HepG2 (cell line): ENCODE results near the gene DNAJB6. TPM values are rescaled to one million over a fixed set of nuclear protein-coding genes. Genes with fewer than 3 reads are reported as not detected.

Experiments used
- FOXK1 ChIP-seq: sonication (generic); formaldehyde crosslinking; IDR thresholded peaks from 2 replicates; pipeline ENCODE4 v1.4.0; 2020; ENCODE audit warnings: low read depth, missing genetic modification reagents, borderline replicate concordance
- GABPA ChIP-seq, 2 experiments: IDR thresholded peaks; 2 replicates each; pipeline ENCODE4 v1.6.1; 2011 to 2016; ENCODE audit warnings: low read depth in 2 of 2, low read length in 1 of 2, missing biosample characterization in 1 of 2, missing genetic modification characterization in 1 of 2
- HOXA3 ChIP-seq: sonication (generic); formaldehyde crosslinking; IDR thresholded peaks from 2 replicates; pipeline ENCODE4 v1.5.0; 2020; ENCODE audit warnings: missing genetic modification reagents
- KAT8 ChIP-seq: IDR thresholded peaks from 2 replicates; pipeline ENCODE4 v1.6.1; 2016; ENCODE audit warnings: missing genetic modification reagents, missing compliant biosample characterization
- MXD4 ChIP-seq: IDR thresholded peaks from 2 replicates; pipeline ENCODE4 v1.6.1; 2016; ENCODE audit warnings: mild to moderate bottlenecking, missing biosample characterization, missing genetic modification reagents
- RAD21 ChIP-seq: fragments of 450-650 bp; formaldehyde crosslinking; IDR thresholded peaks from 2 replicates; pipeline ENCODE4 v1.5.0; 2020; ENCODE audit warnings: mild to moderate bottlenecking
- RFX5 ChIP-seq: IDR thresholded peaks from 2 replicates; pipeline ENCODE4 v1.6.1; 2011; ENCODE audit warnings: low read depth, low read length, improper control_type of control experiment
- THAP11 ChIP-seq: IDR thresholded peaks from 2 replicates; pipeline ENCODE4 v1.6.1; 2016; ENCODE audit warnings: missing biosample characterization, missing genetic modification reagents
- ZFP41 ChIP-seq: sonication (generic); formaldehyde crosslinking; IDR thresholded peaks from 2 replicates; pipeline ENCODE4 v1.4.0; 2020; ENCODE audit warnings: mild to moderate bottlenecking, missing genetic modification reagents, borderline replicate concordance
- ZNF264 ChIP-seq: sonication (generic); formaldehyde crosslinking; IDR thresholded peaks from 2 replicates; pipeline ENCODE4 v1.4.0; 2020; ENCODE audit warnings: missing genetic modification reagents
- ZNF296 ChIP-seq: sonication (generic); formaldehyde crosslinking; conservative IDR thresholded peaks from 2 replicates; pipeline ENCODE4 v1.5.0; 2020; ENCODE audit warnings: mild to moderate bottlenecking, missing genetic modification reagents
- ZNF3 ChIP-seq: IDR thresholded peaks from 2 replicates; pipeline ENCODE4 v1.7.0; 2017; ENCODE audit warnings: inconsistent platforms
- ZNF549 ChIP-seq: sonication (generic); formaldehyde crosslinking; IDR thresholded peaks from 2 replicates; pipeline ENCODE4 v1.5.0; 2020; ENCODE audit warnings: missing genetic modification reagents
- ZNF614 ChIP-seq: IDR thresholded peaks from 2 replicates; pipeline ENCODE4 v1.6.1; 2018; ENCODE audit warnings: missing biosample characterization, missing genetic modification reagents, inconsistent platforms, borderline replicate concordance
- ZNF7 ChIP-seq: IDR thresholded peaks from 2 replicates; pipeline ENCODE4 v1.6.1; 2016; ENCODE audit warnings: missing biosample characterization, missing genetic modification reagents
- ZNF768 ChIP-seq: sonication (generic); formaldehyde crosslinking; IDR thresholded peaks from 2 replicates; pipeline ENCODE4 v1.4.0; 2020; ENCODE audit warnings: missing genetic modification reagents
- ZNF879 ChIP-seq: sonication (generic); formaldehyde crosslinking; IDR thresholded peaks from 2 replicates; pipeline ENCODE4 v1.8.1; 2023; ENCODE audit warnings: missing genetic modification reagents
- polyA plus RNA-seq, 8 experiments: library from polyadenylated mRNA; depleted of rRNA in 3 of 8; stranded (reverse) in 7 of 8; unstranded in 1 of 8; fragments of >200 nt; fragmentation: Illumina TruSeq in 4 of 8; extraction: Trizol in 4 of 8; gene quantifications; 2 replicates each; pipeline versions ENCODE4 v1.2.1 to v1.2.3, GENCODE V29; 2011 to 2016; ENCODE audit warnings: low read depth in 4 of 8, missing spikeins in 1 of 8, mixed read lengths in 1 of 8; ENCODE audit not compliant: insufficient read depth in 1 of 8
- total RNA-seq, 5 experiments: library from RNA; depleted of rRNA; stranded (reverse); fragments of >200 nt; fragmentation: Illumina TruSeq; extraction: Trizol; gene quantifications; 2 replicates each; pipeline ENCODE4 v1.2.3, GENCODE V29; 2016; ENCODE audit warnings: low read depth in 1 of 5
- TF ChIP-seq, protein P1 (sequence below): sonication (generic); formaldehyde crosslinking; IDR thresholded peaks from 2 replicates; pipeline ENCODE4 v1.5.0; 2020; ENCODE audit warnings: mild to moderate bottlenecking, missing genetic modification reagents
- TF ChIP-seq, protein P2 (sequence below): IDR thresholded peaks from 2 replicates; pipeline ENCODE4 v1.6.1; 2016; ENCODE audit warnings: missing biosample characterization, missing genetic modification reagents, low read depth
- TF ChIP-seq, protein P3 (sequence below): sonication (generic); formaldehyde crosslinking; IDR thresholded peaks from 2 replicates; pipeline ENCODE4 v1.4.0; 2020; ENCODE audit warnings: missing genetic modification reagents
- TF ChIP-seq, protein P4 (sequence below): sonication (generic); formaldehyde crosslinking; IDR thresholded peaks from 2 replicates; pipeline ENCODE4 v1.4.0; 2020; ENCODE audit warnings: missing genetic modification reagents
- TF ChIP-seq, protein P5 (sequence below): IDR thresholded peaks from 2 replicates; pipeline ENCODE4 v1.6.1; 2016
- TF ChIP-seq, protein P6 (sequence below): IDR thresholded peaks from 2 replicates; pipeline ENCODE4 v1.6.1; 2012; ENCODE audit warnings: inconsistent platforms

DNAJB6 gene
- total and polyA plus RNA-seq, 2 of the 13 experiments (the other 11 are each of a cell fraction or from before 2014, with no cell fraction given): 29.9 to 53.9 TPM

DNA sequence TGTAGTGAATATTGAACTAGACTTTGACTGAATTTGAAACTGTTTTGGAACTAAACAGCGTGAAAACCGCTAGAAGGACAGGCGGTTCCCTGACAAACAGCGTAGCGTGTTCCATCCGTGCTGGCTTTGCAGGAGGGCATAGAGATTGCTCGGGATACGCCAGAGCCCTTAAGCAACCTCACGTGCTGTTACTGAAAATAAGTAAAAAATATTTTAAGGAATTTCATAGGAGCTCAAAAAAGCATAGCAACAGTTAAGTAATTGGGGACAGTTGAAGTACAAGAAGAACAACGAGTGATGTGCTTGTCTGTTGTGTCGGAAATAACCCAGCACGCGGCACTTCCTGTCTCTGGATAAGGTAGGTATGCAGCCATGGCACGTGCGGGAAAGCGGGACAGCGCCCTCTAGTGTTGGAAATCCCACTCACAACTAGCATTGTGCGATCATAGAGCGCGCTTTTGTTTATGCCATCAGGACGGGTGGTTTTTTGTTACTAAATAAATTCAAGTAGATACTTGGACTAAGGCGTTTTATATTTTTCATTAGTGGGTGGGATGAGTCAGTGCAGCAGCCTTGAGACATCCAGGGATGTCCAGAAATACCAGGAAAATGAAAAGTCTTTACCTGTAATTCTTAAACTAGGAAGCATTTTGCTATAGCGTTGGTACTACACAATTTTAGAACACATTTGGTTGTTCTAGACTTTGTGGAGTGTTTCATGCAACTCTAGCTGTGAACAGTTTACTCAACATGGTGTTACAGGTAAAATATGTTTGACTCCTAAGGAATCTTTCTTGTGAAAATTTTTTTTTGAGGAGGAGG, 50.4 kb downstream of the DNAJB6 start (continued):
- TF ChIP-seq RFX5 (no peak), THAP11 (CRISPR knock-in tag) (0 out of 2 replicates have a peak, but pooled peaks have one; percentile 38), RAD21 (peak; percentile 40; the same call in 1 of the 2 replicates), ZNF264 (0 out of 2 replicates have a peak, but pooled peaks have one; percentile 38), GABPA (IDR thresholded peaks at IDR 0.05; ENCODE audit: low read depth, low read length) (no peak), GABPA (CRISPR knock-in tag; IDR thresholded peaks at IDR 0.05; ENCODE audit: low read depth) (peak; percentile 76), ZNF879 (0 out of 2 replicates have a peak, but pooled peaks have one; percentile 30), KAT8 (CRISPR knock-in tag) (0 out of 2 replicates have a peak, but pooled peaks have one; percentile 45), MXD4 (CRISPR knock-in tag) (peak; percentile 68; the same call in 1 of the 2 replicates), ZNF3 (CRISPR knock-in tag) (peak; percentile 79), FOXK1 (CRISPR knock-in tag) (peak; percentile 33; the same call in 1 of the 2 replicates), ZFP41 (CRISPR knock-in tag) (no peak), ZNF296 (no peak), ZNF549 (no peak), ZNF7 (no peak), ZNF768 (CRISPR knock-in tag) (no peak), ZNF614 (peak; percentile 43; the same call in 1 of the 2 replicates), HOXA3 (CRISPR knock-in tag) (peak; percentile 81)
- TF ChIP-seq, protein P1, sequence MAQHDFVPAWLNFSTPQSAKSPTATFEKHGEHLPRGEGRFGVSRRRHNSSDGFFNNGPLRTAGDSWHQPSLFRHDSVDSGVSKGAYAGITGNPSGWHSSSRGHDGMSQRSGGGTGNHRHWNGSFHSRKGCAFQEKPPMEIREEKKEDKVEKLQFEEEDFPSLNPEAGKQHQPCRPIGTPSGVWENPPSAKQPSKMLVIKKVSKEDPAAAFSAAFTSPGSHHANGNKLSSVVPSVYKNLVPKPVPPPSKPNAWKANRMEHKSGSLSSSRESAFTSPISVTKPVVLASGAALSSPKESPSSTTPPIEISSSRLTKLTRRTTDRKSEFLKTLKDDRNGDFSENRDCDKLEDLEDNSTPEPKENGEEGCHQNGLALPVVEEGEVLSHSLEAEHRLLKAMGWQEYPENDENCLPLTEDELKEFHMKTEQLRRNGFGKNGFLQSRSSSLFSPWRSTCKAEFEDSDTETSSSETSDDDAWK (CRISPR knock-in tag): no peak
- TF ChIP-seq, protein P2, sequence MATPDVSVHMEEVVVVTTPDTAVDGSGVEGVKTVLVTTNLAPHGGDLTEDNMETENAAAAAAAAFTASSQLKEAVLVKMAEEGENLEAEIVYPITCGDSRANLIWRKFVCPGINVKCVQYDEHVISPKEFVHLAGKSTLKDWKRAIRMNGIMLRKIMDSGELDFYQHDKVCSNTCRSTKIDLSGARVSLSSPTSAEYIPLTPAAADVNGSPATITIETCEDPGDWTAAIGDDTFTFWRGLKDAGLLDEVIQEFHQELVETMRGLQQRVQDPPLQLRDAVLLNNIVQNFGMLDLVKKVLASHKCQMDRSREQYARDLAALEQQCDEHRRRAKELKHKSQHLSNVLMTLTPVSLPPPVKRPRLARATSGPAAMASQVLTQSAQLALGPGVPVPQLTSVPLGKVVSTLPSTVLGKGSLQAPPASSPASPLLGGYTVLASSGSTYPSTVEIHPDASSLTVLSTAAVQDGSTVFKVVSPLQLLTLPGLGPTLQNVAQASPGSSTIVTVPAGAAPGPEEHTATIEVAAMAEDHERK (CRISPR knock-in tag): no peak
- TF ChIP-seq, protein P3, sequence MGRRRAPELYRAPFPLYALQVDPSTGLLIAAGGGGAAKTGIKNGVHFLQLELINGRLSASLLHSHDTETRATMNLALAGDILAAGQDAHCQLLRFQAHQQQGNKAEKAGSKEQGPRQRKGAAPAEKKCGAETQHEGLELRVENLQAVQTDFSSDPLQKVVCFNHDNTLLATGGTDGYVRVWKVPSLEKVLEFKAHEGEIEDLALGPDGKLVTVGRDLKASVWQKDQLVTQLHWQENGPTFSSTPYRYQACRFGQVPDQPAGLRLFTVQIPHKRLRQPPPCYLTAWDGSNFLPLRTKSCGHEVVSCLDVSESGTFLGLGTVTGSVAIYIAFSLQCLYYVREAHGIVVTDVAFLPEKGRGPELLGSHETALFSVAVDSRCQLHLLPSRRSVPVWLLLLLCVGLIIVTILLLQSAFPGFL (CRISPR knock-in tag): no peak
- TF ChIP-seq, protein P4, sequence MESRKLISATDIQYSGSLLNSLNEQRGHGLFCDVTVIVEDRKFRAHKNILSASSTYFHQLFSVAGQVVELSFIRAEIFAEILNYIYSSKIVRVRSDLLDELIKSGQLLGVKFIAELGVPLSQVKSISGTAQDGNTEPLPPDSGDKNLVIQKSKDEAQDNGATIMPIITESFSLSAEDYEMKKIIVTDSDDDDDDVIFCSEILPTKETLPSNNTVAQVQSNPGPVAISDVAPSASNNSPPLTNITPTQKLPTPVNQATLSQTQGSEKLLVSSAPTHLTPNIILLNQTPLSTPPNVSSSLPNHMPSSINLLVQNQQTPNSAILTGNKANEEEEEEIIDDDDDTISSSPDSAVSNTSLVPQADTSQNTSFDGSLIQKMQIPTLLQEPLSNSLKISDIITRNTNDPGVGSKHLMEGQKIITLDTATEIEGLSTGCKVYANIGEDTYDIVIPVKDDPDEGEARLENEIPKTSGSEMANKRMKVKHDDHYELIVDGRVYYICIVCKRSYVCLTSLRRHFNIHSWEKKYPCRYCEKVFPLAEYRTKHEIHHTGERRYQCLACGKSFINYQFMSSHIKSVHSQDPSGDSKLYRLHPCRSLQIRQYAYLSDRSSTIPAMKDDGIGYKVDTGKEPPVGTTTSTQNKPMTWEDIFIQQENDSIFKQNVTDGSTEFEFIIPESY (CRISPR knock-in tag): peak; percentile 97
- TF ChIP-seq, protein P5, sequence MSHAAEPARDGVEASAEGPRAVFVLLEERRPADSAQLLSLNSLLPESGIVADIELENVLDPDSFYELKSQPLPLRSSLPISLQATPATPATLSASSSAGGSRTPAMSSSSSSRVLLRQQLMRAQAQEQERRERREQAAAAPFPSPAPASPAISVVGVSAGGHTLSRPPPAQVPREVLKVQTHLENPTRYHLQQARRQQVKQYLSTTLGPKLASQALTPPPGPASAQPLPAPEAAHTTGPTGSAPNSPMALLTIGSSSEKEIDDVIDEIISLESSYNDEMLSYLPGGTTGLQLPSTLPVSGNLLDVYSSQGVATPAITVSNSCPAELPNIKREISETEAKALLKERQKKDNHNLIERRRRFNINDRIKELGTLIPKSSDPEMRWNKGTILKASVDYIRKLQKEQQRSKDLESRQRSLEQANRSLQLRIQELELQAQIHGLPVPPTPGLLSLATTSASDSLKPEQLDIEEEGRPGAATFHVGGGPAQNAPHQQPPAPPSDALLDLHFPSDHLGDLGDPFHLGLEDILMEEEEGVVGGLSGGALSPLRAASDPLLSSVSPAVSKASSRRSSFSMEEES (CRISPR knock-in tag): peak; percentile 38; the same call in 1 of the 2 replicates
- TF ChIP-seq, protein P6, sequence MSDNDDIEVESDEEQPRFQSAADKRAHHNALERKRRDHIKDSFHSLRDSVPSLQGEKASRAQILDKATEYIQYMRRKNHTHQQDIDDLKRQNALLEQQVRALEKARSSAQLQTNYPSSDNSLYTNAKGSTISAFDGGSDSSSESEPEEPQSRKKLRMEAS: peak; percentile 93
